ENCODE results near the gene LRP1-AS. TPM values are rescaled to one million over a fixed set of nuclear protein-coding genes. Genes with fewer than 3 reads are reported as not detected.

The LRP1-AS gene
- total RNA-seq, 2 experiments from 2014 or later = not detected

- H3K4me1 Mint-ChIP-seq (ENCODE audit: low read depth) = peaks cover 11% of the 10 kb centered on the region
Measured at GRCh38 chr12:57133013-57133569, 14.3 kb downstream of the LRP1-AS start.

GRCh38 chr12:57131896-57132744 lies 15.3 kb downstream of the LRP1-AS start:
- CTCF ChIA-PET = interaction anchor here (1.1 to 12.0 kb wide), 3 partner anchors 50 to 101 kb away, joined by 3 to 143 read pairs (median 4); no protein-coding TSS in a partner anchor
- Mint-ChIP-seq H3K9me3 (no peaks in the 10 kb centered on the region), H3K27me3 (no peaks in the 10 kb centered on the region), H3K36me3 (ENCODE audit: low read depth) (no peaks in the 10 kb centered on the region), H3K4me3 (no peak overlapping the region), H3K27ac (no peak overlapping the region), H3K4me1 (ENCODE audit: low read depth) (peaks cover 11% of the 10 kb centered on the region)
- intact Hi-C loops (cut with micrococcal nuclease) = no loop called here
- POLR2A ChIA-PET = interaction anchor here (0.5 to 1.9 kb wide), 5 partner anchors 13 to 441 kb away, joined by 3 to 4 read pairs (median 3); no protein-coding TSS in a partner anchor
- DNase-seq (no peak), ATAC-seq (no peak)
- TF ChIP-seq CTCF (IDR thresholded peaks at IDR 0.05) = no peak

More at GRCh38 chr12:57133013-57133569, 14.3 kb downstream of the LRP1-AS start:
- H3K9me3 Mint-ChIP-seq = no peaks in the 10 kb centered on the region
- POLR2A ChIA-PET = interaction anchor here (1.1 kb wide), 1 partner anchor 128 kb away, joined by 3 read pairs; no protein-coding TSS in a partner anchor
- no peaks in the 10 kb centered on the region for H3K27me3 Mint-ChIP-seq
- H3K27ac Mint-ChIP-seq = no peak overlapping the region
- CTCF ChIA-PET = interaction anchor here (1.2 to 1.4 kb wide), 2 partner anchors 9 to 102 kb away, joined by 3 to 6 read pairs; no protein-coding TSS in a partner anchor
- no peak overlapping the region for H3K4me3 Mint-ChIP-seq
- no peak for ATAC-seq
- H3K36me3 Mint-ChIP-seq (ENCODE audit: low read depth) = no peaks in the 10 kb centered on the region
- TF ChIP-seq CTCF (IDR thresholded peaks at IDR 0.05) = no peak
- intact Hi-C loops (cut with micrococcal nuclease) = no loop called here
- DNase-seq = no peak

- Mint-ChIP-seq H3K27ac (no peak overlapping the region), H3K9me3 (no peaks in the 10 kb centered on the region), H3K4me3 (no peak overlapping the region), H3K4me1 (ENCODE audit: low read depth) (peaks cover 11% of the 10 kb centered on the region), H3K27me3 (no peaks in the 10 kb centered on the region), H3K36me3 (ENCODE audit: low read depth) (no peaks in the 10 kb centered on the region)
- intact Hi-C loops (cut with micrococcal nuclease) = no loop called here
- no peak for ATAC-seq
- DNase-seq = peak; percentile 26
- POLR2A ChIA-PET = interaction anchor here (0.8 to 1.9 kb wide), 2 partner anchors 10 to 19 kb away, joined by 3 to 4 read pairs; no protein-coding TSS in a partner anchor
- CTCF ChIA-PET = interaction anchor here (1.0 to 12.0 kb wide), 5 partner anchors 16 to 61 kb away, joined by 3 to 143 read pairs (median 4); partner anchors contain the start of gene STAT6
- TF ChIP-seq CTCF (IDR thresholded peaks at IDR 0.05) = no peak
Measured at GRCh38 chr12:57130941-57131340, 16.5 kb downstream of the LRP1-AS start.

- intact Hi-C loops (cut with micrococcal nuclease) = no loop called here
- Mint-ChIP-seq H3K4me1 (ENCODE audit: low read depth) (peaks cover 11% of the 10 kb centered on the region), H3K36me3 (ENCODE audit: low read depth) (no peaks in the 10 kb centered on the region), H3K4me3 (peak overlapping the region; percentile 24), H3K9me3 (no peaks in the 10 kb centered on the region), H3K27me3 (no peaks in the 10 kb centered on the region), H3K27ac (no peak overlapping the region)
- CTCF ChIA-PET = interaction anchor here (0.7 to 12.0 kb wide), 4 partner anchors 15 to 53 kb away, joined by 3 to 143 read pairs (median 4); no protein-coding TSS in a partner anchor
- DNase-seq (no peak), ATAC-seq (no peak)
- POLR2A ChIA-PET = interaction anchor here (0.5 to 3.1 kb wide), 2 partner anchors 19 to 158 kb away, joined by 4 to 24 read pairs; partner anchors contain the start of gene STAT6
- TF ChIP-seq CTCF (IDR thresholded peaks at IDR 0.05) = no peak
Measured at GRCh38 chr12:57129889-57130288, 17.5 kb downstream of the LRP1-AS start.
